HG03097 (cell line): ENCODE measurements around the gene ATP6V0E2.
"Not testable (repeated sequence)": the region's sequence is repeated elsewhere in the genome, so short reads cannot be mapped to it uniquely, and the experiment has no call there.

Experiments
- ATAC-seq: cut with Tn5 transposase; IDR thresholded peaks from one replicate; pipeline ENCODE4 v1.9.1; 2021; ENCODE audit not compliant: unreplicated experiment, low FRiP score

Gene ATP6V0E2

DNA sequence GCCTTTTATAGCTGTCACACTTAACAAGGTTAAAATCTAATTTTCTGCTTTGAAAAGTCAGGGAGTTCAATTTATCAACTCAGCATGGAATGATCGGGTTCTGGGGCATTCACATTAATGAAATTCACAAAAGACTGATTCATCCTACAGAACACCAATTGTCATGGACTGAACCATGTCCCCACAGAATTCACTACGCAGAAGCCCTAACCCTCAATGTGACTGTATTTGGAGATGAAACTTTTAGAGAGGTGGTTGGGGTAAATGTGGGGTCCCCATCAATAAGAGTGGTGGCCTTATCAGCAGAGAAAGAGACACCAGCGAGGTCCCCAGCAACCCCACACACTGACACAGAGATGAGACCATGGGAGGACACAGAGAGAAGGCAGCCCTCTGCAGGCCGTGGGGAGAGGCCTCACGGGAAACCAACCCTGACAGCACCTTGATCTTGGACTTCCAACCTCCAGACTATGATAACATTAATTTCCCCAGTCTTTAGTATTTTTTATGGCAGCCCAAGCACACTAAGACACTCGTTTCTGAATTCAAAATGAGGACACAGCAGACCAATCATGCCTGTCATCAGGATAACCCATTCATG lies 34.1 kb downstream of the ATP6V0E2 start:
- not testable (repeated sequence) for ATAC-seq

DNA sequence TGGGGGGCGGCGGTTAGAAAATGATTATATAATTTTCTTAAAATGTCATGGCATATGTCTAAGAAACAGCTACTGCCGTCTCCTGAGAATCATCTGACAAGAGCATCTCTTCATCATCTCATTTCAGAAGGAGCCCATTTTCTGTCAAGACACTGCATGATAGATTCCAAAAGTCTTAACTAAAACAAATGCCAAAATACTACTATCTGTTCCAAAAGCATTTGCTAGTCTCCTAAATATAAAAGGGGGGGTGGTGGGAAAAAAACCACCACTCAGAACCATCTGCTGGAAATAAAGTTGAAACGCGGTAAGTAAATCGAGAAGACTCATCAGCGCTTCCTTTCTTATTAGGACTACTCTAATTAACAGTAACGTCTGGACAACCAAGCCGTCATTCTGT lies 36.5 kb downstream of the ATP6V0E2 start:
- ATAC-seq, result not testable (repeated sequence)

DNA sequence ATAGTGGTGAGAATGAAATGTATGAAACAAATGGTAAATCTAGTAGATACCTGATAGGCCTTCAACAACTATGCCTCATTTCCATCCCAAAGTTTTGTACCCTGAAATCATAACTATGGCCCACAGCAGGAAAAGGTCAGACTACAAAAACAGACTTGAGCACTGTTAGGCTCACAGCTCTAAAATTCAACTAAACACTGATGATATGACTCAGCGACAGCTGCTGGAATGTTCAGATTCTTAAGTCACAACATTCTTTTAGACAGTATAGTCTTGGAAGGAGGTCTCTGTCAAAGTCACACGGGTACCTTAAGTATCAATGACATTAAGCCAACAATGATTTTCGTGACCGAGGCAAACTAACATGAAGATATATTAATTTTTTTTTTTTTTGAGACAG lies 38.4 kb downstream of the ATP6V0E2 start:
- not testable (repeated sequence) for ATAC-seq

DNA sequence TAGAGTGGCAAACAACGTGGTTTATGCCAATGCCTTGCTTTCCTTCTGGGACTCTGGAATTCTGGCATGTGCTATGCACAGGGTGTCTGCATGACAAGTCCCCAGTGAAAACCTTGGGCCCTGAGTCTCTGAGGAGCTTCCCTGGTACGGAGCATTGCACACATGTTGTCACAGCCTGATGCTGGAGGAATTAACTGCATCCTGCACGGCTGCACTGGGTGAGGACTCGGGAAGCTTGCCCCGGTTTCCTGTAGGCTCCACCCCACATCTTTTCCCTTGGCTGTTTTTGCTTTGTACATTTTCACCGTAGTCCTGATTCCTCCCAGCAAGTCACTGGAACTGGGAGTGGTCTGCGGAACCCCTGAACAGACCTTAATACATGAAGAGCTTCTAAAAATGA lies 52.6 kb downstream of the ATP6V0E2 start:
- ATAC-seq, result not testable (repeated sequence)
